GM12801 (cell line): ENCODE results near the gene SEH1L.

Source experiments
- CTCF ChIP-seq: IDR thresholded peaks from one replicate; pipeline ENCODE4 v1.5.1; 2011; ENCODE audit warnings: control low read depth; ENCODE audit not compliant: insufficient read length; ENCODE audit errors: extremely low read depth

Gene SEH1L

GRCh38 chr18:12968619-12969018, 20.8 kb downstream of the SEH1L start:
- TF ChIP-seq CTCF: no peak

GRCh38 chr18:12973562-12974213, 25.9 kb downstream of the SEH1L start:
- no peak for TF ChIP-seq CTCF

- TF ChIP-seq CTCF: no peak
Observed at GRCh38 chr18:12975488-12975887, 27.7 kb downstream of the SEH1L start.

- no peak for TF ChIP-seq CTCF
Observed at GRCh38 chr18:12976305-12976704, 28.5 kb downstream of the SEH1L start.

GRCh38 chr18:12989397-12990122, 41.7 kb downstream of the SEH1L start:
- no peak for TF ChIP-seq CTCF

GRCh38 chr18:12990123-12990475, 42.3 kb downstream of the SEH1L start:
- no peak for TF ChIP-seq CTCF

GRCh38 chr18:12990641-12990966, 42.8 kb downstream of the SEH1L start:
- no peak for TF ChIP-seq CTCF
